ENCODE data around the gene TNNT3. TPM values are rescaled to one million over a fixed set of nuclear protein-coding genes. Genes with fewer than 3 reads are reported as not detected.

Gene TNNT3
- polyA plus RNA-seq, 2 of the 4 experiments (the other 2 are of a cell fraction) = not detected

- no peak overlapping the region for H3K4me3 ChIP-seq
- FAIRE-seq (no peak), ATAC-seq (no peak), DNase-seq (ENCODE audit: low read depth in 1 of 2, low spot score in 1 of 2) (no peak)
- TF ChIP-seq PBX3 (IDR thresholded peaks at IDR 0.05) (no peak), CEBPB (IDR thresholded peaks at IDR 0.05) (no peak), SMC3 (IDR thresholded peaks at IDR 0.05) (no peak), HEYL (CRISPR knock-in tag; IDR thresholded peaks at IDR 0.05) (no peak), POLR2A (IDR thresholded peaks at IDR 0.05; ENCODE audit: low read length) (no peak), EHF (CRISPR knock-in tag; IDR thresholded peaks at IDR 0.05) (no peak), CHD2 (IDR thresholded peaks at IDR 0.05; ENCODE audit: low read length, partially characterized antibody) (no peak), TP53 (CRISPR knock-in tag; IDR thresholded peaks at IDR 0.05) (no peak), CBX8 (IDR thresholded peaks at IDR 0.05) (no peak), E2F6 (IDR thresholded peaks at IDR 0.05; ENCODE audit: borderline replicate concordance, low read depth) (no peak), HMGXB4 (CRISPR knock-in tag; IDR thresholded peaks at IDR 0.05; ENCODE audit: borderline replicate concordance) (no peak), HES2 (IDR thresholded peaks at IDR 0.05) (no peak), ATOH8 (CRISPR knock-in tag; IDR thresholded peaks at IDR 0.05; ENCODE audit: low read depth) (no peak), ZC3H11A (IDR thresholded peaks at IDR 0.05) (no peak), CBX2 (IDR thresholded peaks at IDR 0.05; ENCODE audit: borderline replicate concordance, low read depth) (no peak)
- CTCF ChIA-PET = interaction anchor here (0.7 to 10.1 kb wide), 34 partner anchors 14 to 274 kb away, joined by 3 to 334 read pairs (median 5); partner anchors contain the start of genes H19, MRPL23, PRR33 and TNNI2
- H3K4me1 ChIP-seq = peaks cover 19% of the 10 kb centered on the region; the same call in 2 of the 3 replicates
- POLR2A ChIA-PET = no interaction called here
- 86% methylated on average over 17 of the region's 33 CpGs for WGBS (ENCODE audit: missing lambda C conversion rate)
- no peak overlapping the region for H3K4me2 ChIP-seq
- no peaks in the 10 kb centered on the region for H3K9me3 ChIP-seq
- no peak overlapping the region for H3K27ac ChIP-seq
These were observed 42.0 kb upstream of the TNNT3 start for GRCh38 chr11:1877211-1878136.

GRCh38 chr11:1878137-1879031, 41.1 kb upstream of the TNNT3 start:
- DNase-seq (ENCODE audit: low read depth in 1 of 2, low spot score in 1 of 2) (no peak), FAIRE-seq (no peak), ATAC-seq (no peak)
- Histone ChIP-seq H3K27ac (no peak overlapping the region), H3K4me2 (no peak overlapping the region), H3K4me3 (no peak overlapping the region), H3K4me1 (peaks cover 13% of the 10 kb centered on the region; the same call in 2 of the 3 replicates), H3K9me3 (no peaks in the 10 kb centered on the region)
- no peak for TF ChIP-seq PHF8 (IDR thresholded peaks at IDR 0.05; ENCODE audit: borderline replicate concordance, low read depth)
- TF ChIP-seq EHF (CRISPR knock-in tag; IDR thresholded peaks at IDR 0.05) = no peak
- TF ChIP-seq SREBF2 (IDR thresholded peaks at IDR 0.05) = no peak
- TF ChIP-seq RCOR1 (IDR thresholded peaks at IDR 0.05; ENCODE audit: low read depth, low read length) = no peak
- TF ChIP-seq KDM5A (IDR thresholded peaks at IDR 0.05) = no peak
- TF ChIP-seq ATOH8 (CRISPR knock-in tag; IDR thresholded peaks at IDR 0.05; ENCODE audit: low read depth) = no peak
- TF ChIP-seq GATA3 (IDR thresholded peaks at IDR 0.05; ENCODE audit: borderline replicate concordance) = no peak
- TF ChIP-seq CEBPB (IDR thresholded peaks at IDR 0.05) = no peak
- CTCF ChIA-PET = interaction anchor here (0.7 to 10.1 kb wide), 12 partner anchors 9 to 273 kb away, joined by 3 to 334 read pairs (median 6); partner anchors contain the start of genes MRPL23 and TNNI2
- POLR2A ChIA-PET = no interaction called here
- 83% methylated on average over 18 of the region's 30 CpGs for WGBS (ENCODE audit: missing lambda C conversion rate)
